ENCODE results near the gene TMED8. TPM values are rescaled to one million over a fixed set of nuclear protein-coding genes. Genes with fewer than 3 reads are reported as not detected.
A peak's percentile ranks its signal among the peaks of the same experiment; 100 is the strongest.

Gene TMED8
- total RNA-seq, 1 donor from 2014 or later, result 31.3 TPM

- no peak overlapping the region for H3K27ac Mint-ChIP-seq
- CTCF ChIA-PET, result interaction anchor here (2.3 kb wide), 1 partner anchor 10 kb away, joined by 7 read pairs; no protein-coding TSS in a partner anchor
- ATAC-seq (ENCODE audit: low read depth) (no peak), DNase-seq (no peak)
- no peaks in the 10 kb centered on the region for H3K9me3 Mint-ChIP-seq
- intact Hi-C loops (cut with micrococcal nuclease), result no loop called here
- no peak overlapping the region for H3K4me3 Mint-ChIP-seq
- H3K27me3 Mint-ChIP-seq, result no peaks in the 10 kb centered on the region
- POLR2A ChIA-PET, result no interaction called here
- H3K4me1 Mint-ChIP-seq, result peaks cover 8% of the 10 kb centered on the region
- H3K36me3 Mint-ChIP-seq (ENCODE audit: low read depth), result peaks cover 2% of the 10 kb centered on the region
- TF ChIP-seq CTCF (IDR thresholded peaks at IDR 0.05), result no peak
Measured at GRCh38 chr14:77311217-77311616, 65.7 kb downstream of the TMED8 start.

DNA sequence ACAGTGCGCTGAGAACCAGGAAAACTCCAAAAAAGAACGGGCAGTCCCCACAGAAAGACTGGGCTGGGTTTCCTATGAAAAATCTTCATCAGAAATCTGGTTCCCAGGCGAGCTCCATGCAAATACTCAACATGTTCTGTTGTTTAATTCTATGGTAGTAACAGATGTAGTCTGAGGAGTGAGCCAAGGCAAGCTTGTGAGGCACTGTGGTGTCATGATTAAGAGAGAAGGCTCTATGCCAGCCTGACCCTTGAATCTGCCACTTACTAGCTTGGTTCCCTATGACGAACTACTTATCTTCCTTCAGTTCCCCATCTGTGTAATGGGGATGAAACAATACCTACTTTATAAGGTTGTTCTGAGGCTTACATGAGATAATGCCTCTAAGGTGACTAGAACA, 66.9 kb downstream of the TMED8 start:
- H3K27ac Mint-ChIP-seq, result no peak overlapping the region
- DNase-seq, result no peak
- peaks cover 7% of the 10 kb centered on the region for H3K36me3 Mint-ChIP-seq (ENCODE audit: low read depth)
- ChIA-PET POLR2A (no interaction called here), CTCF (no interaction called here)
- H3K4me3 Mint-ChIP-seq, result no peak overlapping the region
- H3K27me3 Mint-ChIP-seq, result no peaks in the 10 kb centered on the region
- H3K4me1 Mint-ChIP-seq, result peaks cover 8% of the 10 kb centered on the region
- ATAC-seq (ENCODE audit: low read depth), result no peak
- intact Hi-C loops (cut with micrococcal nuclease), result no loop called here
- no peaks in the 10 kb centered on the region for H3K9me3 Mint-ChIP-seq
- TF ChIP-seq CTCF (IDR thresholded peaks at IDR 0.05), result no peak

DNA sequence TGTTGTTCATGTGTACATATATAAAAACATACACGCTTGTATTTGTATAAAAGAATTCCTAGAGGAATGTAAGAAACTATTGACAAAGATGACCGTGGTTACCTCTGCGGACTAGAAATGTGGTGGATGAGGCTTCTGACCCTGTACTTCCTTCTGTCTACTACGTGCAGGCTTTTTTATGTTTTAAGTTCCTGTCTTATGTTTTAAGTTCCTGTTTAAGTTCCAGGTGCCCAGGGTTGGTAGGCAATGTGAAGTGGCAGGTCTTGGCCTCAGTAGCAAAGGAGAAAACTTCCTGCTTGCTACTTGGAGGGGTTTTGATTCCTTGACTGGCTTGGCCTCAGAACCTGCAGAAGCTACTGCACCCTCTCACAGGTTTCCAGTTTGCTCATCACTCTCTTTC, 67.8 kb downstream of the TMED8 start:
- intact Hi-C loops (cut with micrococcal nuclease), result loop anchor here (10.0 kb wide), 1 partner anchor 1286 kb away; no protein-coding TSS in a partner anchor
- H3K9me3 Mint-ChIP-seq, result no peaks in the 10 kb centered on the region
- TF ChIP-seq CTCF (IDR thresholded peaks at IDR 0.05), result no peak
- ATAC-seq (ENCODE audit: low read depth) (peak; percentile 31), DNase-seq (no peak)
- CTCF ChIA-PET, result no interaction called here
- peaks cover 13% of the 10 kb centered on the region for H3K36me3 Mint-ChIP-seq (ENCODE audit: low read depth)
- no peak overlapping the region for H3K4me3 Mint-ChIP-seq
- peaks cover 8% of the 10 kb centered on the region for H3K4me1 Mint-ChIP-seq
- no peak overlapping the region for H3K27ac Mint-ChIP-seq
- no peaks in the 10 kb centered on the region for H3K27me3 Mint-ChIP-seq
- POLR2A ChIA-PET, result no interaction called here

GRCh38 chr14:77306851-77307496, 69.9 kb downstream of the TMED8 start:
- peaks cover 8% of the 10 kb centered on the region for H3K4me1 Mint-ChIP-seq
- peaks cover 24% of the 10 kb centered on the region for H3K36me3 Mint-ChIP-seq (ENCODE audit: low read depth)
- ChIA-PET CTCF (interaction anchor here (0.6 to 1.8 kb wide), 2 partner anchors 8 to 66 kb away, joined by 4 to 13 read pairs; no protein-coding TSS in a partner anchor), POLR2A (interaction anchor here (0.6 kb wide), 1 partner anchor 27 kb away, joined by 7 read pairs; no protein-coding TSS in a partner anchor)
- no peak for TF ChIP-seq CTCF (IDR thresholded peaks at IDR 0.05)
- H3K4me3 Mint-ChIP-seq, result no peak overlapping the region
- intact Hi-C loops (cut with micrococcal nuclease), result loop anchor here (10.0 kb wide), 1 partner anchor 1288 kb away; no protein-coding TSS in a partner anchor
- no peaks in the 10 kb centered on the region for H3K9me3 Mint-ChIP-seq
- DNase-seq (no peak), ATAC-seq (ENCODE audit: low read depth) (no peak)
- H3K27me3 Mint-ChIP-seq, result no peaks in the 10 kb centered on the region
- H3K27ac Mint-ChIP-seq, result no peak overlapping the region

DNA sequence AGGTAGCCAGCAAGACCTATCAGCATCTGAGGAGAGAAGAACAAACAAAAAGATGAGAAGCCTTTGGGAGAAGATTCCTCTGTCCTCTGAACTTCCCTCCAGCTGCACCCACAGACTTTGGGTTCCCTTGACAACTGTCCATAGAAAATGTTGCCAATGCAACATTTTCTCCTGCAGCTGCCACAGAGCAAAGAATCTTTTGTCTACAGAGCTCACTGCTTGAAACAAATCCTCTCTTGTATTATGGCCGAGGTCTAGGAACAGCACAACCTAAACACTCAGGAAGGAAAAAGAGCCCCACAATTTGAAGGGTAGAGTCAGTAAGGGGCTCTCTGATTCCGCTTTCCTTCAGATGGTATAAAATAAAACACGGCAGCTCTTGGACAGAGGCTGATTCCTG, 70.5 kb downstream of the TMED8 start:
- no peaks in the 10 kb centered on the region for H3K27me3 Mint-ChIP-seq

More for the DNA sequence above, 70.5 kb downstream of the TMED8 start:
- TF ChIP-seq CTCF (IDR thresholded peaks at IDR 0.05), result no peak
- Mint-ChIP-seq H3K27ac (no peak overlapping the region), H3K4me3 (no peak overlapping the region), H3K9me3 (no peaks in the 10 kb centered on the region), H3K36me3 (ENCODE audit: low read depth) (peaks cover 24% of the 10 kb centered on the region), H3K4me1 (peaks cover 8% of the 10 kb centered on the region)
- intact Hi-C loops (cut with micrococcal nuclease), result loop anchor here (10.0 kb wide), 1 partner anchor 1288 kb away; no protein-coding TSS in a partner anchor
- DNase-seq, result no peak
- POLR2A ChIA-PET, result no interaction called here
- no peak for ATAC-seq (ENCODE audit: low read depth)
- CTCF ChIA-PET, result interaction anchor here (1.8 kb wide), 1 partner anchor 9 kb away, joined by 13 read pairs; no protein-coding TSS in a partner anchor
